Caco-2 (cell line): Measurements from ENCODE around the gene CORO2A. TPM values are rescaled to one million over a fixed set of nuclear protein-coding genes. Genes with fewer than 3 reads are reported as not detected.

Experiments
- BruUV-seq: library from RNA; stranded (reverse); fragments of 400-500 nt; replicated peaks from 2 replicates; lab custom pipeline; 2021; lab: Mats Ljungman, UMichigan
- CTCF ChIA-PET: fragments of 300-600 bp; sonication (Branson Sonifier 250); formaldehyde crosslinking; loops from one replicate; lab custom pipeline; 2022; ENCODE audit warnings: antibody characterized with exemption; lab: Charles Lee
- POLR2A ChIA-PET: fragments of 300-600 bp; sonication (Branson Sonifier 250); formaldehyde crosslinking; loops from one replicate; lab custom pipeline; 2022; ENCODE audit warnings: antibody characterized with exemption; lab: Charles Lee
- DNase-seq, 2 experiments: peaks; one replicate each; pipeline versions ENCODE4 v3.0.0 to v3.0.0-alpha.2; 2020 to 2022
- H3K27me3 ChIP-seq: replicated peaks from 2 replicates; pipeline ENCODE4 v1.6.0; 2011; ENCODE audit warnings: low read length; ENCODE audit not compliant: control insufficient read depth, insufficient read depth
- H3K36me3 ChIP-seq: 2 replicates; pipeline ENCODE4 v1.5.1; 2011; ENCODE audit warnings: low read length; ENCODE audit not compliant: control insufficient read depth, insufficient read depth
- H3K4me1 ChIP-seq: fragments of 250-450 bp; sonication (Bioruptor Pico); 2 replicates; pipeline ENCODE4 v1.5.1; 2020; ENCODE audit warnings: mild to moderate bottlenecking
- H3K4me3 ChIP-seq: 2 replicates; pipeline ENCODE4 v1.5.1; 2011; ENCODE audit warnings: low read depth, mild to moderate bottlenecking, control low read depth, low read length
- H3K9me3 ChIP-seq: fragments of 250-450 bp; sonication (Bioruptor Pico); 2 replicates; pipeline ENCODE4 v1.5.1; 2020; ENCODE audit warnings: mild to moderate bottlenecking, moderate library complexity
- H3K27ac Mint-ChIP-seq: one replicate; pipeline ENCODE4 v1.8.0; 2022; ENCODE audit warnings: mixed read lengths; ENCODE audit not compliant: unreplicated experiment
- H3K27me3 Mint-ChIP-seq: one replicate; pipeline ENCODE4 v1.8.0; 2022; ENCODE audit warnings: mixed read lengths; ENCODE audit not compliant: insufficient read depth, unreplicated experiment
- H3K36me3 Mint-ChIP-seq: one replicate; pipeline ENCODE4 v1.8.0; 2022; ENCODE audit warnings: mild to moderate bottlenecking, mixed read lengths; ENCODE audit not compliant: insufficient read depth, unreplicated experiment
- H3K4me1 Mint-ChIP-seq: one replicate; pipeline ENCODE4 v1.8.0; 2022; ENCODE audit warnings: low read depth, mixed read lengths; ENCODE audit not compliant: unreplicated experiment
- H3K4me3 Mint-ChIP-seq: one replicate; pipeline ENCODE4 v1.8.0; 2022; ENCODE audit warnings: mild to moderate bottlenecking, moderate library complexity, mixed read lengths; ENCODE audit not compliant: unreplicated experiment
- H3K9me3 Mint-ChIP-seq: one replicate; pipeline ENCODE4 v1.8.0; 2022; ENCODE audit warnings: mixed read lengths; ENCODE audit not compliant: unreplicated experiment
- intact Hi-C: fragments of 100-400 bp; cut with micrococcal nuclease; formaldehyde crosslinking; loops from one replicate; pipeline ENCODE4 v1.10.0; 2022; ENCODE audit not compliant: unreplicated experiment
- total RNA-seq: library from RNA; stranded (reverse); gene quantifications from 2 replicates; pipeline ENCODE4 v1.2.3, GENCODE V29; 2022
- TF ChIP-seq, protein P1 (sequence below), 2 experiments: fragments of 200-600 bp in 1 of 2; IDR thresholded peaks; 1 replicate in 1 of 2; 2 replicates in 1 of 2; pipeline versions ENCODE4 v1.5.1 to v1.8.0; 2011 to 2022; ENCODE audit warnings: antibody characterized with exemption in 1 of 2, control low read depth in 1 of 2, inconsistent platforms in 1 of 2, low read depth in 1 of 2, low read length in 1 of 2, mild to moderate bottlenecking in 1 of 2, moderate library complexity in 1 of 2; ENCODE audit not compliant: insufficient read depth in 1 of 2, severe bottlenecking in 1 of 2, unreplicated experiment in 1 of 2

The CORO2A gene
- total RNA-seq, 1 experiment from 2014 or later = 18.9 TPM

DNA sequence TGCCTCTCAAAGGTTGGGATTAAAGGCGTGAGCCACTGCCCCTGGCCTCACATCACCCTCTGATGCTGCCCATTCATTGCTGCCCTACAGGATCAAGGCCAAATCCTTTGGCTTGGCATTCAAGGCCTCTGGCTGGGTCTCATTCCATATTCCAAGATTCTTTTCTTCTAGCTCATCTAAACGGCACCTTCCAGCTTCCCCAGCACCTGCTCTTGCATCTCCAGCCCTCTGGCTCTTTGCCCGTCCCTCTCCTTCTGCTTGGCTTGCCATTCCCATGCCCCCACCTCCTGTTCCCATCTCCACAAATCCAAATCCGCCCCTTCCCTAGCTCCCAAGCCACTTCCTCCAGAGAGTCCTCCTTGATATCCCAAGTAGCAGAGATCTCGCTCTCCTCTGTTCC is 33.1 kb downstream of the CORO2A start:
- Mint-ChIP-seq H3K27me3 (no peaks in the 10 kb centered on the region), H3K27ac (peak overlapping the region; percentile 71), H3K36me3 (peaks cover 13% of the 10 kb centered on the region), H3K4me3 (no peak overlapping the region), H3K4me1 (peaks cover 21% of the 10 kb centered on the region), H3K9me3 (no peaks in the 10 kb centered on the region)
- no peaks in the 10 kb centered on the region; the same call in 1 of the 2 replicates for H3K36me3 ChIP-seq
- H3K9me3 ChIP-seq = no peaks in the 10 kb centered on the region
- ChIA-PET POLR2A (no interaction called here), CTCF (interaction anchor here (1.5 kb wide), 1 partner anchor 18 kb away, joined by 3 read pairs; no protein-coding TSS in a partner anchor)
- no peak for DNase-seq
- BruUV-seq = no TSS peak
- no peaks in the 10 kb centered on the region for H3K27me3 ChIP-seq
- H3K4me3 ChIP-seq = no peak overlapping the region
- H3K4me1 ChIP-seq = peaks cover 15% of the 10 kb centered on the region
- intact Hi-C loops = no loop called here
- TF ChIP-seq, protein P1, sequence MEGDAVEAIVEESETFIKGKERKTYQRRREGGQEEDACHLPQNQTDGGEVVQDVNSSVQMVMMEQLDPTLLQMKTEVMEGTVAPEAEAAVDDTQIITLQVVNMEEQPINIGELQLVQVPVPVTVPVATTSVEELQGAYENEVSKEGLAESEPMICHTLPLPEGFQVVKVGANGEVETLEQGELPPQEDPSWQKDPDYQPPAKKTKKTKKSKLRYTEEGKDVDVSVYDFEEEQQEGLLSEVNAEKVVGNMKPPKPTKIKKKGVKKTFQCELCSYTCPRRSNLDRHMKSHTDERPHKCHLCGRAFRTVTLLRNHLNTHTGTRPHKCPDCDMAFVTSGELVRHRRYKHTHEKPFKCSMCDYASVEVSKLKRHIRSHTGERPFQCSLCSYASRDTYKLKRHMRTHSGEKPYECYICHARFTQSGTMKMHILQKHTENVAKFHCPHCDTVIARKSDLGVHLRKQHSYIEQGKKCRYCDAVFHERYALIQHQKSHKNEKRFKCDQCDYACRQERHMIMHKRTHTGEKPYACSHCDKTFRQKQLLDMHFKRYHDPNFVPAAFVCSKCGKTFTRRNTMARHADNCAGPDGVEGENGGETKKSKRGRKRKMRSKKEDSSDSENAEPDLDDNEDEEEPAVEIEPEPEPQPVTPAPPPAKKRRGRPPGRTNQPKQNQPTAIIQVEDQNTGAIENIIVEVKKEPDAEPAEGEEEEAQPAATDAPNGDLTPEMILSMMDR (IDR thresholded peaks at IDR 0.05; ENCODE audit: insufficient read depth in 1 of 2, low read depth in 1 of 2, low read length in 1 of 2, severe bottlenecking in 1 of 2, unreplicated experiment in 1 of 2) = no peak

DNA sequence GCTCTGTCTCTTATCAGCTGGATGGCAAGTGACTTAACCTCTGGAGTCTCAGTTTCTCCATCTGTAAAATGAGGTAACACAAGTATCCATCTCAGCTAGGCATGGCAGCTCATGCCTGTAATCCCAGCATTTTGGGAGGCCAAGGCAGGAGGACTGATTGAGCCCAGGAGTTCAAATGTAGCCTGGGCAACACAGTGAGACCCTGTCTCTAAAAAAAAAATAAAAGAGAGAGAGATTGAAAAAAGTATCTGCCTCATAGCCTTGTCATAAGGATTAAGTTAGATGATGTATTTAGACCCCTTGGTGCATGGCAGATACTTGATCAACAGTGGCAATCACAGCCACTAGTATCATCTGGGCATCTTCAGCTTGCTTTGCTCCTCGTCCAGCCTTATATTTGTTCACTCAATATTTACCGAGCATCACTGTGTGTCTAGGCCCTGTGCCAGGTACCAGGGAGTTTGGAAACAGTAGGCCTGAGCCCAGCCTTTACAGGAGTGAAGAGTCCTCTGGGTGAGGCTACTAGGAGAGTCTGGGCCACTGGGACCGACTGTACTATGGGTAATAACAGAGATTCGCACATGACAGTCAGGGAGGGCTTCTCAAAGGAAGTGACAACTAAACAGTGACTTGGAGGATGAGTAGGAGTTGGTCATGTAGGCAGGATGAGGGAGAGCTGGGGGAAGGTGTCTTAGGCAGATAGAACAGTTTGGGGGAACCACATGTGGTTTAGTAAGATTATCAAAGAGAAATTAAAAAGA is 34.2 kb downstream of the CORO2A start:
- intact Hi-C loops = no loop called here
- no peak for DNase-seq
- Mint-ChIP-seq H3K36me3 (peaks cover 13% of the 10 kb centered on the region), H3K27me3 (no peaks in the 10 kb centered on the region), H3K27ac (no peak overlapping the region), H3K4me3 (no peak overlapping the region), H3K4me1 (peaks cover 12% of the 10 kb centered on the region), H3K9me3 (no peaks in the 10 kb centered on the region)
- no peaks in the 10 kb centered on the region for H3K27me3 ChIP-seq
- BruUV-seq = no TSS peak
- ChIA-PET CTCF (no interaction called here), POLR2A (interaction anchor here (0.6 kb wide), 1 partner anchor 14 kb away, joined by 4 read pairs; no protein-coding TSS in a partner anchor)
- TF ChIP-seq, protein P1 (IDR thresholded peaks at IDR 0.05; ENCODE audit: insufficient read depth in 1 of 2, low read depth in 1 of 2, low read length in 1 of 2, severe bottlenecking in 1 of 2, unreplicated experiment in 1 of 2) = no peak
- H3K36me3 ChIP-seq = no peaks in the 10 kb centered on the region; the same call in 1 of the 2 replicates
- no peaks in the 10 kb centered on the region for H3K9me3 ChIP-seq
- H3K4me1 ChIP-seq = peaks cover 6% of the 10 kb centered on the region
- H3K4me3 ChIP-seq = no peak overlapping the region

GRCh38 chr9:98157372-98157771 is 35.1 kb downstream of the CORO2A start:
- Histone ChIP-seq H3K27me3 (no peaks in the 10 kb centered on the region), H3K36me3 (no peaks in the 10 kb centered on the region; the same call in 1 of the 2 replicates), H3K4me1 (peaks cover 5% of the 10 kb centered on the region; the same call in 1 of the 2 replicates), H3K9me3 (no peaks in the 10 kb centered on the region), H3K4me3 (no peak overlapping the region)
- TF ChIP-seq, protein P1 (IDR thresholded peaks at IDR 0.05; ENCODE audit: insufficient read depth in 1 of 2, low read depth in 1 of 2, low read length in 1 of 2, severe bottlenecking in 1 of 2, unreplicated experiment in 1 of 2) = no peak
- CTCF ChIA-PET = no interaction called here
- peaks cover 13% of the 10 kb centered on the region for H3K36me3 Mint-ChIP-seq
- H3K9me3 Mint-ChIP-seq = no peaks in the 10 kb centered on the region
- intact Hi-C loops = no loop called here
- POLR2A ChIA-PET = interaction anchor here (0.6 kb wide), 1 partner anchor 15 kb away, joined by 4 read pairs; no protein-coding TSS in a partner anchor
- no TSS peak for BruUV-seq
- no peak for DNase-seq
- no peak overlapping the region for H3K27ac Mint-ChIP-seq
- peaks cover 11% of the 10 kb centered on the region for H3K4me1 Mint-ChIP-seq
- no peaks in the 10 kb centered on the region for H3K27me3 Mint-ChIP-seq
- H3K4me3 Mint-ChIP-seq = no peak overlapping the region
